Activated CD8-positive, alpha-beta T cell treated with anti-CD3 and anti-CD28 coated beads for 36 hours (primary cell): Measurements from ENCODE around the gene HSP90B1. TPM values are rescaled to one million over a fixed set of nuclear protein-coding genes. Genes with fewer than 3 reads are reported as not detected.

Experiments used
- ATAC-seq: fragments of 200-7000 bp; cut with Tn5 transposase; one replicate; pipeline ENCODE4 v1.10.0; 2021; ENCODE audit warnings: mild to moderate bottlenecking, moderate library complexity
- CTCF ChIA-PET: fragments of 350-600 bp; sonication (Branson Sonifier 250); formaldehyde crosslinking; loops from one replicate; lab custom pipeline; 2021; ENCODE audit warnings: antibody characterized with exemption; lab: Charles Lee
- POLR2A ChIA-PET: fragments of 350-600 bp; sonication (Branson Sonifier 250); formaldehyde crosslinking; loops from one replicate; lab custom pipeline; 2021; ENCODE audit warnings: antibody characterized with exemption; lab: Charles Lee
- DNase-seq: peaks from one replicate; pipeline ENCODE4 v3.0.0-alpha.2; 2020
- H3K27ac Mint-ChIP-seq: one replicate; pipeline ENCODE4 v1.8.0; 2021; ENCODE audit warnings: mild to moderate bottlenecking, mixed read lengths
- H3K27me3 Mint-ChIP-seq: one replicate; pipeline ENCODE4 v1.8.0; 2021; ENCODE audit warnings: mixed read lengths
- H3K36me3 Mint-ChIP-seq: one replicate; pipeline ENCODE4 v1.8.0; 2021; ENCODE audit warnings: low read depth, mixed read lengths
- H3K4me1 Mint-ChIP-seq: one replicate; pipeline ENCODE4 v1.8.0; 2021; ENCODE audit warnings: low read depth, mixed read lengths
- H3K4me3 Mint-ChIP-seq: one replicate; pipeline ENCODE4 v1.8.0; 2021; ENCODE audit warnings: mild to moderate bottlenecking, moderate library complexity, mixed read lengths
- H3K9me3 Mint-ChIP-seq: one replicate; pipeline ENCODE4 v1.8.0; 2021; ENCODE audit warnings: mixed read lengths
- intact Hi-C: fragments of 100-400 bp; cut with micrococcal nuclease; formaldehyde crosslinking; loops from one replicate; pipeline ENCODE4 v1.10.0; 2022
- total RNA-seq, 2 experiments: library from RNA; stranded (reverse); gene quantifications; one replicate each; pipeline ENCODE4 v1.2.3, GENCODE V29; 2021
- TF ChIP-seq, protein P1 (sequence below): fragments of 200-600 bp; IDR thresholded peaks from one replicate; pipeline ENCODE4 v1.8.0; 2022; ENCODE audit warnings: antibody characterized with exemption, mild to moderate bottlenecking

HSP90B1 gene
- total RNA-seq, 2 experiments from 2014 or later: 412 to 418 TPM

DNA sequence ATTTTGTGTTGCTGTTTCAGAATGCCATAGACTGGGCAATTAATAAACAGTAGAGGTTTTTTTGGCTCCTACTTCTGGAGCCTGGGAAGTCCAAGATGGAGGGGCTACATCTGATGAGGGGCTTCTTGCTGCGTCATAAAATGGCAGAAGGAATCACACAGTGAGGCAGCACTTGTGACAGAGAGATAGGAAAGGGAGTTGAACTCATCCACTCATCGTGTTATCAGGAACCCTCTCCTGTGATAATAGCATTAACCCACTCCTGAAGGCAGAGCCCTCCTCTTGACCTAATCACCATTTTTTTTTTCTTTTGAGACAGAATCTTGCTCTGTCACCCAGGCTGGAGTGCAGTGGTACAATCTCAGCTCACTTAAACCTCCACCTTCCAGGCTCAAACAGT lies 45.2 kb downstream of the HSP90B1 start:
- intact Hi-C loops: no loop called here
- Mint-ChIP-seq H3K27ac (peak overlapping the region; percentile 52), H3K36me3 (peaks cover 40% of the 10 kb centered on the region), H3K27me3 (no peaks in the 10 kb centered on the region), H3K4me1 (peaks cover 33% of the 10 kb centered on the region), H3K9me3 (no peaks in the 10 kb centered on the region), H3K4me3 (no peak overlapping the region)
- ChIA-PET CTCF (no interaction called here), POLR2A (interaction anchor here (1.5 kb wide), 1 partner anchor 9 kb away, joined by 5 read pairs; no protein-coding TSS in a partner anchor)
- ATAC-seq (no peak), DNase-seq (no peak)
- TF ChIP-seq, protein P1, sequence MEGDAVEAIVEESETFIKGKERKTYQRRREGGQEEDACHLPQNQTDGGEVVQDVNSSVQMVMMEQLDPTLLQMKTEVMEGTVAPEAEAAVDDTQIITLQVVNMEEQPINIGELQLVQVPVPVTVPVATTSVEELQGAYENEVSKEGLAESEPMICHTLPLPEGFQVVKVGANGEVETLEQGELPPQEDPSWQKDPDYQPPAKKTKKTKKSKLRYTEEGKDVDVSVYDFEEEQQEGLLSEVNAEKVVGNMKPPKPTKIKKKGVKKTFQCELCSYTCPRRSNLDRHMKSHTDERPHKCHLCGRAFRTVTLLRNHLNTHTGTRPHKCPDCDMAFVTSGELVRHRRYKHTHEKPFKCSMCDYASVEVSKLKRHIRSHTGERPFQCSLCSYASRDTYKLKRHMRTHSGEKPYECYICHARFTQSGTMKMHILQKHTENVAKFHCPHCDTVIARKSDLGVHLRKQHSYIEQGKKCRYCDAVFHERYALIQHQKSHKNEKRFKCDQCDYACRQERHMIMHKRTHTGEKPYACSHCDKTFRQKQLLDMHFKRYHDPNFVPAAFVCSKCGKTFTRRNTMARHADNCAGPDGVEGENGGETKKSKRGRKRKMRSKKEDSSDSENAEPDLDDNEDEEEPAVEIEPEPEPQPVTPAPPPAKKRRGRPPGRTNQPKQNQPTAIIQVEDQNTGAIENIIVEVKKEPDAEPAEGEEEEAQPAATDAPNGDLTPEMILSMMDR: no peak

DNA sequence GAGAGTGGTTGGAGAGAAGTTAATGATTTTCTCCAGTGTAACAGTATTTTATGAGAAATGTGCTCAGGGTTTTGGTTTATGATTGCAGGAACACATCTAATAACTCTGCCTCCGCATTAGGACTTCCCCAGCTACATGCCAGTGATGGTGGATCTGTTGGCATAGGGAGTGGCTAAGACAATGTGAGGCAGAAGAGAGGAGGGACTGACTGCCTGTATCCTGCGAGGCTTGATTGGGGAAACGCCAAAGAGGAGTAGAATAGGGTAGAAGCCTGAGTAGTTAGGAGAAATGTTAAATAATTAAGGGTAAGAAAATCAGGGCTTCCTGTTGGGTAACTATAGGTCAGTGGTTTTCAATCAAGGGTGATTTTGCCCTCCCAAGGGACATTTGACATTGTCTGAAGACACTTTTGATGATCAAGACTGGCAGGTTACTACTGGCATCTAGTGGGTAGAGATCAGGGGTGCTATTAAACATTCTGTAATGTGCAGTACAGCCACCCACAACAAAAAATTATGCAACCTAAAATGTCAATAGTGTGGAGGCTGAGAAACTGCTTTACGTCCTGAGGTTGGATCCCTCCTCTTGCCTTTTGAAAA lies 48.3 kb downstream of the HSP90B1 start:
- H3K9me3 Mint-ChIP-seq: no peaks in the 10 kb centered on the region
- H3K36me3 Mint-ChIP-seq: peaks cover 45% of the 10 kb centered on the region
- DNase-seq (no peak), ATAC-seq (no peak)
- H3K4me3 Mint-ChIP-seq: no peak overlapping the region
- ChIA-PET POLR2A (no interaction called here), CTCF (interaction anchor here (0.6 to 1.9 kb wide), 2 partner anchors 103 to 130 kb away, joined by 3 to 8 read pairs; no protein-coding TSS in a partner anchor)
- H3K4me1 Mint-ChIP-seq: peaks cover 19% of the 10 kb centered on the region
- H3K27ac Mint-ChIP-seq: peak overlapping the region; percentile 62
- TF ChIP-seq, protein P1: no peak
- H3K27me3 Mint-ChIP-seq: no peaks in the 10 kb centered on the region
- intact Hi-C loops: no loop called here

DNA sequence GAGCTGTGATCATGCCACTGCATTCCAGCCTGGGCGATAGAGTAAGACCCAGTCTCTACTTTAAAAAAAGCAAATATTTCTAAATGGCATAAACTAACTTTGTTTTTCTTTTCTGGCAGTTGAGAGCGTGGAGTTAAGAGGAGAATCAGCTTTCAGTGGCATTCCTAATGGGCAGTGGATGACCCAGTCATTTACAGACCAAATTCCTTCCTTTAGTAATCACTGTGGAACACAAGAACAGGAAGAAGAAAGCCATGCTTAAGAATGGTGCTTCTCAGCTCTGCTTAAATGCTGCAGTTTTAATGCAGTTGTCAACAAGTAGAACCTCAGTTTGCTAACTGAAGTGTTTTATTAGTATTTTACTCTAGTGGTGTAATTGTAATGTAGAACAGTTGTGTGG lies 56.6 kb downstream of the HSP90B1 start:
- TF ChIP-seq, protein P1: no peak
- H3K36me3 Mint-ChIP-seq: peaks cover 29% of the 10 kb centered on the region
- intact Hi-C loops: no loop called here
- H3K27me3 Mint-ChIP-seq: no peaks in the 10 kb centered on the region
- ATAC-seq (no peak), DNase-seq (no peak)
- CTCF ChIA-PET: interaction anchor here (1.2 kb wide), 1 partner anchor 64 kb away, joined by 3 read pairs; no protein-coding TSS in a partner anchor
- no peak overlapping the region for H3K4me3 Mint-ChIP-seq
- no peaks in the 10 kb centered on the region for H3K9me3 Mint-ChIP-seq
- POLR2A ChIA-PET: interaction anchor here (1.9 kb wide), 1 partner anchor 31 kb away, joined by 4 read pairs; no protein-coding TSS in a partner anchor
- no peak overlapping the region for H3K27ac Mint-ChIP-seq
- H3K4me1 Mint-ChIP-seq: no peaks in the 10 kb centered on the region

DNA sequence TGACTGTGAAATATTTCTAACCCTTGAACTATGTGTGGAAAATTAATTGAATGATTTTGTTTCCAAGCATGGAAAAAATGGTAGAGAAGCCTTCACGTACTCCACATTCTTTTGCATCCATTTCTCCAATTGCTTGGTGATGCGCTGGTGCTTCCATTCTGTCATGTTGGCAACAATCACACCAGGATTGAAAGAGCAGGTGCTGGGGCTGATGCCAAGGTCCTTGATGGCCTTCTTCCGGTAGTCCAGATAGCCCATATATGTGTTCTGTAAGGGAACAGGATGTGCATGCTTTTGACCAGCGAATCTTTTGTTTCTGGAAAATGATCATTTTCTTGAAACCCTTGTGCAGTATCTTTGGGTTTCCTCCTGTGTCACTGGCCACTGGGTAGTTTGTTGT lies 64.0 kb downstream of the HSP90B1 start:
- Mint-ChIP-seq H3K4me1 (no peaks in the 10 kb centered on the region), H3K27ac (no peak overlapping the region), H3K36me3 (peaks cover 4% of the 10 kb centered on the region), H3K27me3 (peaks cover 4% of the 10 kb centered on the region), H3K9me3 (no peaks in the 10 kb centered on the region), H3K4me3 (no peak overlapping the region)
- no peak for DNase-seq
- ATAC-seq: no peak
- CTCF ChIA-PET: interaction anchor here (1.1 kb wide), 1 partner anchor 115 kb away, joined by 3 read pairs; no protein-coding TSS in a partner anchor
- POLR2A ChIA-PET: no interaction called here
- intact Hi-C loops: no loop called here
- TF ChIP-seq, protein P1: no peak

DNA sequence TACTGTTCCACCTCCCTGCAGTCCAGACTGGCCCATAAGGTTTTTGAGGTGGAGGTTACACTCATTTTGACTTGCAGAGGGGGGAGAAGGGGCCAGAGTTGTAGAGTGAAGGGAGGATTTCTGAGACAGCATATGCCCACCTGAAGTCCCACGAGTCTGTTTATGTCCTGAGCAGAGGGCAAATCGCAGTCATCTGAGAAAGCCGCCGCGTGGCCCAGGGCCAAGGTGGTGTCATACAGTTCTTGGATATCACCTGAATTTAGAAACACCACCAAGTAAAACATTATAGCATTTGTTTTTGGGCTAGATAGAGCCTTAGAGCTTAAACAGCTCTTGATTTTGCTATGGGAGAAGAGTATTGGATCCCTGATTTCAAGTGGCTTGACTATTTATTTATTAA lies 66.4 kb downstream of the HSP90B1 start:
- H3K4me3 Mint-ChIP-seq: no peak overlapping the region
- H3K27me3 Mint-ChIP-seq: peaks cover 11% of the 10 kb centered on the region
- H3K9me3 Mint-ChIP-seq: no peaks in the 10 kb centered on the region
- TF ChIP-seq, protein P1: no peak
- intact Hi-C loops: no loop called here
- DNase-seq (no peak), ATAC-seq (no peak)
- H3K36me3 Mint-ChIP-seq: no peaks in the 10 kb centered on the region
- ChIA-PET CTCF (no interaction called here), POLR2A (interaction anchor here (1.1 kb wide), 1 partner anchor 20 kb away, joined by 3 read pairs; no protein-coding TSS in a partner anchor)
- no peak overlapping the region for H3K27ac Mint-ChIP-seq
- no peaks in the 10 kb centered on the region for H3K4me1 Mint-ChIP-seq
